Astrocyte of the spinal cord (primary cell): Measurements from ENCODE around the gene KRTAP10-4.

Experiments used
- DNase-seq: peaks from one replicate; pipeline ENCODE4 v3.0.0; 2011; ENCODE audit warnings: low read depth, low spot score
- H3K4me3 ChIP-seq: 2 replicates; pipeline ENCODE4 v1.5.1; 2011; ENCODE audit warnings: low read depth, mild to moderate bottlenecking, low read length, moderate library complexity
- in situ Hi-C: cut with HindIII; loops from 2 replicates; pipeline ENCODE4 v1.10.0; 2017; ENCODE audit warnings: low sequenced_read_pairs
- TF ChIP-seq, protein P1 (sequence below): IDR thresholded peaks from 2 replicates; pipeline ENCODE4 v1.5.1; 2012; ENCODE audit warnings: low read depth, mild to moderate bottlenecking, low read length, inconsistent platforms

The KRTAP10-4 gene

DNA sequence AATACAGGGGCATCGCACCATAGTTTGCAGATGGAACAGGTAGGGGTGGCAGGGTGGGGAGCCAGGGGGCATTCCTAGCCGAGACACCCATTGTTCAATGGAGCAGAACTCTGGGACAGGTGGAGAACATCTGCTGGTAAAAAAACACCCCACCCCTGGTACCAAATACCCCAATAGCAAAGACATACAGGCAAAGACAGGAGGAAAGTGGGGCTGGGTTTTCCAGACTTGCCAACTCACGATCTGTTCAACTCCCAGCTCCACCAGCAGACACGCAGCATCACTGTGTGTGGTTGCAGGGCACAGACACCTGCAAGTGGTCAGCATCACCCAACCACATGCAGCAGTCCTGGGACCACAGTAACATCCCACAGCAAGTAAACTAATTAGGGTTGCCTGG is 38.0 kb downstream of the KRTAP10-4 start:
- in situ Hi-C loops = no loop called here
- TF ChIP-seq, protein P1, sequence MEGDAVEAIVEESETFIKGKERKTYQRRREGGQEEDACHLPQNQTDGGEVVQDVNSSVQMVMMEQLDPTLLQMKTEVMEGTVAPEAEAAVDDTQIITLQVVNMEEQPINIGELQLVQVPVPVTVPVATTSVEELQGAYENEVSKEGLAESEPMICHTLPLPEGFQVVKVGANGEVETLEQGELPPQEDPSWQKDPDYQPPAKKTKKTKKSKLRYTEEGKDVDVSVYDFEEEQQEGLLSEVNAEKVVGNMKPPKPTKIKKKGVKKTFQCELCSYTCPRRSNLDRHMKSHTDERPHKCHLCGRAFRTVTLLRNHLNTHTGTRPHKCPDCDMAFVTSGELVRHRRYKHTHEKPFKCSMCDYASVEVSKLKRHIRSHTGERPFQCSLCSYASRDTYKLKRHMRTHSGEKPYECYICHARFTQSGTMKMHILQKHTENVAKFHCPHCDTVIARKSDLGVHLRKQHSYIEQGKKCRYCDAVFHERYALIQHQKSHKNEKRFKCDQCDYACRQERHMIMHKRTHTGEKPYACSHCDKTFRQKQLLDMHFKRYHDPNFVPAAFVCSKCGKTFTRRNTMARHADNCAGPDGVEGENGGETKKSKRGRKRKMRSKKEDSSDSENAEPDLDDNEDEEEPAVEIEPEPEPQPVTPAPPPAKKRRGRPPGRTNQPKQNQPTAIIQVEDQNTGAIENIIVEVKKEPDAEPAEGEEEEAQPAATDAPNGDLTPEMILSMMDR = no peak
- no peak for DNase-seq

DNA sequence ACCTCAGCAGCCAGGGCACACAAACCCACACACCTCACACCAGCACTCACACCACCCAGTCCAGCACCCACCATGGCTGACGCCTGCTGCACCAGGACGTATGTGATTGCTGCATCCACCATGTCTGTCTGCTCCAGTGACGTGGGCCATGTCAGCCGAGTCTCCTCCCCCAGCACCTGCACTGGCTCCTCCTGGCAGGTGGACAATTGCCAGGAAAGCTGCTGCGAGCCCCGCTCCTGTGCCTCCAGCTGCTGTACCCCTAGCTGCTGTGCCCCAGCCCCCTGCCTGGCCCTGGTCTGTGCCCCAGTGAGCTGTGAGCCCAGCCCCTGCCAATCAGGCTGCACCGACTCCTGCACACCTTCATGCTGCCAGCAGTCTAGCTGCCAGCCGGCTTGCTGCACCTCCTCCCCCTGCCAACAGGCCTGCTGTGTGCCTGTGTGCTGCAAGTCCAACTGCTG is 38.5 kb downstream of the KRTAP10-4 start, which contains the start of gene KRTAP10-8:
Gene KRTAP10-8, plus strand, starts transcription at position 51 of the 458 bp plus-strand sequence. Its CDS starts 22 bp downstream, at position 73.
- DNase-seq = no peak
- in situ Hi-C loops = no loop called here
- H3K4me3 ChIP-seq = no peak within 1 kb of the TSS
- TF ChIP-seq, protein P1 = no peak

More for the DNA sequence above, 38.0 kb downstream of the KRTAP10-4 start:
- H3K4me3 ChIP-seq = no peak overlapping the region

DNA sequence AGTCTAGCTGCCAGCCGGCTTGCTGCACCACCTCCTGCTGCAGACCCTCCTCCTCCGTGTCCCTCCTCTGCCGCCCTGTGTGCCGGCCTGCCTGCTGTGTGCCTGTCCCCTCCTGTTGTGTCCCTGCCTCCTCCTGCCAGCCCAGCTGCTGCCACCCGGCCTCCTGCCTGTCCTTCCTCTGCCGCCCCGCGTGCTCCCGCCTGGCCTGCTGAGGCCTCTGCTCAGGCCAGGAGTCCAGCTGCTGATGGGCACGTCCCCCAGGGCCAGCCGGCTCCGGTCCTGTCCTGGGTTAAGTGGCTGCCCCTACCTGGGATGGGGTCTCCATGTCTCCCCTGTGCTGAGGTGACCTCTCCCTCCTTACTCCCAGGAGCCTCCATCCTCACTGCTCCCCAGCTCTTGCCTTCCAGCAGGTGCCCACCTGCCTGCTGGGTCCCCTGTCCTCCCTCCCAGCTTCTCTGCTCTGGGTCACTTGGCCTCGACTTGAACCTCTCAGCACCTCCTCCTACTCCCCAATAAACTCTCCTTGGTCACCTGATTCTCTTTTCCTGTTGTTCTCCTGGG is 39.2 kb downstream of the KRTAP10-4 start:
- in situ Hi-C loops = no loop called here
- no peak overlapping the region for H3K4me3 ChIP-seq
- TF ChIP-seq, protein P1 = no peak
- no peak for DNase-seq

DNA sequence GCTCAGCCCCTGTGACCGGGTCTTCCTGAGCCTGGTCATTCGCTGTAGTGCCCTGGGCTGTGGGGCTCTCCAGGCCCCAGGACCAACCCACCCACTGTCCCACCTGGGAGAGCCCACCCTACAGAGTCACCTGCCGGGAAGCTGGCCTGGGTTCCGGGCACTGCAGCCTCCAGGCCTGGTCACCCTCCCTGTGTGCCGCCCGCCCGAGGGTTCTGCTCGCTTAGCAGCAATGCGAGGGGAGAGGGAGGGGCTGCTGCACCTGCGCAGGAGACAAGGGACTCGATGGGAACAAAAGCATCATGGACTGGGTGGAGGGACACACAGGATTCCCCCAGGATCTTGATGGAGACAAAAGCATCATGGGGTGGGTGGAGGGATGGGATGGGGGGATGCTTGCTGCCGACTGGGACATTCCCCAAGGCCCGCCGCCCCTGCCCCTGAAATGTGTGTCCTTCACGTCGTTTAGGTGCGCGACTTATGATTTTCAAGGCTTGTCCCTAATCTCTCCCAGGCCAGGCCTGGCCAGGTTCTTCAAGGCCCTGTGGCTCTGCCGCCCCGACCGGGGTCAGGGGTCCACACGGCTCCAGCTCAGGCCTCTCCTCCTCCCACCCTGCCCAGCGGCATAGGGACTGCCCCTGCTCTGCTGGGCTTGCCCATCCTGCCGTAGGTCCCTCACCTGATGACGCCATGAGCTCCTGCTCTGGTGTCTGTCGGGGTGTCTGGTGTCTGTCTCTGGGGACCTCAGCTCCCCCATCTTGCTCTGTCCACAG is 40.0 kb downstream of the KRTAP10-4 start:
- in situ Hi-C loops = no loop called here
- no peak overlapping the region for H3K4me3 ChIP-seq
- DNase-seq = no peak
- TF ChIP-seq, protein P1 = no peak

DNA sequence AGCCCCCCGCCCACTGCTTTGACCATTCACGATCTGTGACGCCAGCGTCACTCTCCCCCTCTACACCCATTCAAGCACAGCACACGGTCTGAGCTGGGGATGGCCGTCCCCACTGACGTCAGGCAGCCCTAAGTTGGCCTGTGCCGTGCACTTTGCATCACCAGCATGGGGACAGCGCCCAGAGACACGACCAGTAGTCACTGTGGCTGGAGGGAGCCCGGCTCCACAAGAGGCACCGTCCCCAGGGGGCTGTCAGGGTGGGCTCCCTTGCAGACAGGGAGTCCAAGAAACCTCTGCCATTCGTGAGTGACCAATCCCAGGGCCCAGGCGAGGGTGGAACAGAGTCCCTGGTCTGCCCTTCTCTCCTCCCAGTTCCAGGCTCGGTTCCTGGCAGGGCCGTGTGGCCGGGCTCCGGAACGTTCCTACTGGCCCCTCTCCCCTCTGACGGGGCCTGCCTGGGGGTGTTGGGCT is 40.7 kb downstream of the KRTAP10-4 start:
- in situ Hi-C loops = no loop called here
- TF ChIP-seq, protein P1 = no peak
- no peak overlapping the region for H3K4me3 ChIP-seq
- DNase-seq = no peak

DNA sequence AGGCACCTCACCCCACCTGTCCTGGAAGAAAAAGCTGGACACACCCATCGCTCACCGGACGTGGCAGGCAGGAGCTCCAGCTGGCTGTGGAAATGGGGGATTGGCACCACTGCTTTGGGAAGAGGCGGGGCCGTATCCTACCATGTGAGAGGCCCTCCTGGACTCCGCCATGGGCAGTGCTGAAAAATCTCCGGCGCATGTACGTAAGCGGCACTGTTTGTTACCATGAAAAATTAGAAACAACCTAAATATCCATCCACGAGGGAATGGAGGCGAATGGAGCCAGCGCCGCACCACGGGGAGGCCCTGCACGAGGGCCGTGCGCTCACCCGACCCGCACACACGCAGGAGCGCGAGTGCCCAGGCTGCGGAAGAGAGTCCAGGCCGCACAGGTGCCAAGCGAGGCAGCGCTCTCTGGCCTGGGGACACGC is 41.4 kb downstream of the KRTAP10-4 start:
- no peak overlapping the region for H3K4me3 ChIP-seq
- no peak for DNase-seq
- in situ Hi-C loops = no loop called here
- TF ChIP-seq, protein P1 = no peak
